ENCODE data around the gene ADAM22.

ADAM22 gene

GRCh38 chr7:88127637-88128290 lies 193.7 kb downstream of the ADAM22 start:
- DNase-seq (ENCODE audit: low read depth, low spot score) = no peak
- Histone ChIP-seq H3K9me3 (ENCODE audit: low read depth, low read length) (no peaks in the 10 kb centered on the region), H3K36me3 (ENCODE audit: insufficient read depth, low read length) (no peaks in the 10 kb centered on the region), H3K27ac (peak overlapping the region; percentile 81), H3K4me3 (peak overlapping the region; percentile 63), H3K9ac (ENCODE audit: insufficient read length) (peak overlapping the region; percentile 12)
- TF ChIP-seq POLR2AphosphoS5 (IDR thresholded peaks at IDR 0.05; ENCODE audit: borderline replicate concordance, low read depth, low read length) = no peak
- TF ChIP-seq EZH2 (IDR thresholded peaks at IDR 0.05) = no peak
- TF ChIP-seq FOXP2 (optimal IDR thresholded peaks at IDR 0.05; ENCODE audit: control extremely low read depth, extremely low read length, insufficient read depth) = no peak

DNA sequence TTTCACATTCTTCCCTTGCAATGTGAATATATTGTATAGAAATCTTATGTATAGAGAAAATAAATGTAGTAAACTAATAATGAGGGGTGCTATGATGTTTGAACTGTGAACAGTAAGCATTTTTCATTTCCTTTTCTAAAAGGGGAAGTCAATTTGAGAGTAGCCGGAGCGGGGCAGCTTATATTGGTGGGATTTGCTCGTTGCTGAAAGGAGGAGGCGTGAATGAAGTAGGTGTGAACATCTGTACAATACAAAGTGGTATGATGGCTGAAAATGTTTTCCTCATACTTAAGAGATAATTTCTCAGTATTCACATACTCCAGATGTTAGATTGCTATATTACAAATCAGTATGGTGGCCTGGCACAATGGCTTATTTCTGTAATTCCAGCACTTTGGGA lies 198.7 kb downstream of the ADAM22 start:
- Histone ChIP-seq H3K27ac (no peak overlapping the region), H3K9me3 (ENCODE audit: low read depth, low read length) (no peaks in the 10 kb centered on the region), H3K4me3 (no peak overlapping the region), H3K9ac (ENCODE audit: insufficient read length) (no peak overlapping the region), H3K36me3 (ENCODE audit: insufficient read depth, low read length) (no peaks in the 10 kb centered on the region)
- no peak for DNase-seq (ENCODE audit: low read depth, low spot score)
- no peak for TF ChIP-seq EZH2 (IDR thresholded peaks at IDR 0.05)
- TF ChIP-seq POLR2AphosphoS5 (IDR thresholded peaks at IDR 0.05; ENCODE audit: borderline replicate concordance, low read depth, low read length) = no peak
- no peak for TF ChIP-seq FOXP2 (optimal IDR thresholded peaks at IDR 0.05; ENCODE audit: control extremely low read depth, extremely low read length, insufficient read depth)

DNA sequence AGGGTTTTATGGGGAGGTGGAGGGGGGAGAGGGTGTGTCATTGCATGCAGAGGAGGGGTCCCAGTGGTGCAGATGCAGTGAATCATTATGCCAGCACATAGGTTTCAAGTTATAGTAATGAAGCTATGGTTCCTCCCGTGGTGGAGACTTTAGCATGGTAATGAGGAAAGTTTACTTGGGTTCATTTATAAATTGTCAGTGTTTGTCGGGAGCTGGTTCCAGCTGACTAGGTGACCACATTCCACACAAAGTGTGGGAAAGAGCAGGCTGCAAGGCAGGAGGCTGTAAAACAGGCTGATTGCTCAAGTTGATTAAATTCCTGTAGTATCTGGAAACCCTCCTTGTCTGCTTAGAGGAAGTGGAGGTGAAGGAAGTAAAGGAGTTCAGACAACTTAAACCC lies 206.9 kb downstream of the ADAM22 start:
- TF ChIP-seq POLR2AphosphoS5 (IDR thresholded peaks at IDR 0.05; ENCODE audit: borderline replicate concordance, low read depth, low read length) (no peak), EZH2 (IDR thresholded peaks at IDR 0.05) (no peak), FOXP2 (optimal IDR thresholded peaks at IDR 0.05; ENCODE audit: control extremely low read depth, extremely low read length, insufficient read depth) (no peak)
- no peaks in the 10 kb centered on the region for H3K36me3 ChIP-seq (ENCODE audit: insufficient read depth, low read length)
- no peak for DNase-seq (ENCODE audit: low read depth, low spot score)
- H3K4me3 ChIP-seq = peak overlapping the region; percentile 43; the same call in 1 of the 2 replicates
- peak overlapping the region; percentile 45; the same call in 1 of the 2 replicates for H3K27ac ChIP-seq
- H3K9me3 ChIP-seq (ENCODE audit: low read depth, low read length) = no peaks in the 10 kb centered on the region
- H3K9ac ChIP-seq (ENCODE audit: insufficient read length) = no peak overlapping the region

- no peak for TF ChIP-seq FOXP2 (optimal IDR thresholded peaks at IDR 0.05; ENCODE audit: control extremely low read depth, extremely low read length, insufficient read depth)
- no peak for TF ChIP-seq EZH2 (IDR thresholded peaks at IDR 0.05)
- no peak for TF ChIP-seq POLR2AphosphoS5 (IDR thresholded peaks at IDR 0.05; ENCODE audit: borderline replicate concordance, low read depth, low read length)
- H3K4me3 ChIP-seq = no peak overlapping the region
- H3K27ac ChIP-seq = peak overlapping the region; percentile 45; the same call in 1 of the 2 replicates
- H3K9me3 ChIP-seq (ENCODE audit: low read depth, low read length) = no peaks in the 10 kb centered on the region
- no peak overlapping the region for H3K9ac ChIP-seq (ENCODE audit: insufficient read length)
- no peaks in the 10 kb centered on the region for H3K36me3 ChIP-seq (ENCODE audit: insufficient read depth, low read length)
- no peak for DNase-seq (ENCODE audit: low read depth, low spot score)
These were observed 207.4 kb downstream of the ADAM22 start for GRCh38 chr7:88141479-88141878.

GRCh38 chr7:88141953-88142352 lies 207.9 kb downstream of the ADAM22 start:
- Histone ChIP-seq H3K9me3 (ENCODE audit: low read depth, low read length) (no peaks in the 10 kb centered on the region), H3K9ac (ENCODE audit: insufficient read length) (no peak overlapping the region), H3K36me3 (ENCODE audit: insufficient read depth, low read length) (no peaks in the 10 kb centered on the region), H3K4me3 (no peak overlapping the region), H3K27ac (no peak overlapping the region)
- TF ChIP-seq FOXP2 (optimal IDR thresholded peaks at IDR 0.05; ENCODE audit: control extremely low read depth, extremely low read length, insufficient read depth) (no peak), POLR2AphosphoS5 (IDR thresholded peaks at IDR 0.05; ENCODE audit: borderline replicate concordance, low read depth, low read length) (no peak)
- no peak for DNase-seq (ENCODE audit: low read depth, low spot score)

GRCh38 chr7:88146616-88147015 lies 212.6 kb downstream of the ADAM22 start:
- H3K9ac ChIP-seq (ENCODE audit: insufficient read length) = no peak overlapping the region
- no peaks in the 10 kb centered on the region for H3K36me3 ChIP-seq (ENCODE audit: insufficient read depth, low read length)
- no peak overlapping the region for H3K4me3 ChIP-seq
- no peak for DNase-seq (ENCODE audit: low read depth, low spot score)
- no peaks in the 10 kb centered on the region for H3K9me3 ChIP-seq (ENCODE audit: low read depth, low read length)
- TF ChIP-seq EZH2 (IDR thresholded peaks at IDR 0.05) = no peak
- TF ChIP-seq POLR2AphosphoS5 (IDR thresholded peaks at IDR 0.05; ENCODE audit: borderline replicate concordance, low read depth, low read length) = no peak
- TF ChIP-seq FOXP2 (optimal IDR thresholded peaks at IDR 0.05; ENCODE audit: control extremely low read depth, extremely low read length, insufficient read depth) = no peak
- H3K27ac ChIP-seq = peak overlapping the region; percentile 11; the same call in 1 of the 2 replicates

DNA sequence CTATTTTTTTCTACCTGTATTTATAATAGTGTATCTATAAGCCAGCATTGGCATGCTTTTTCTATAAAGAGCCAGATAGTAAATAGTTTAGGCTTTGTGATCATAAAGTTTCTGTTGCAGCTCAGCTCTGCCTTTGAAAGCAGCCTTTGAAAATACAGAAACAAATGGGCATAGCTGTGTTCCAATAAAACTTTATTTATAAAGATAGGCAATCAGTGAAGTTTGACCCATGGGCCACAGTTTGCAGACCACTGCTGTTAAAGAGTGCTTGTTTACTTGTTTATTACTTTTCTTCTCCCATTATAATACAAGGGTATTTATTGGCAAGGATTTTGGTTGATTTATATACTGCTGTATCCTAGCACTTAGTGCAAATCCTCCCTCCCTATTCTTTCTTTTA lies 213.3 kb downstream of the ADAM22 start:
- TF ChIP-seq EZH2 (IDR thresholded peaks at IDR 0.05) (no peak), FOXP2 (optimal IDR thresholded peaks at IDR 0.05; ENCODE audit: control extremely low read depth, extremely low read length, insufficient read depth) (no peak), POLR2AphosphoS5 (IDR thresholded peaks at IDR 0.05; ENCODE audit: borderline replicate concordance, low read depth, low read length) (no peak)
- H3K4me3 ChIP-seq = no peak overlapping the region
- no peak overlapping the region for H3K9ac ChIP-seq (ENCODE audit: insufficient read length)
- no peaks in the 10 kb centered on the region for H3K36me3 ChIP-seq (ENCODE audit: insufficient read depth, low read length)
- DNase-seq (ENCODE audit: low read depth, low spot score) = no peak
- no peaks in the 10 kb centered on the region for H3K9me3 ChIP-seq (ENCODE audit: low read depth, low read length)
- peak overlapping the region; percentile 10; the same call in 1 of the 2 replicates for H3K27ac ChIP-seq

DNA sequence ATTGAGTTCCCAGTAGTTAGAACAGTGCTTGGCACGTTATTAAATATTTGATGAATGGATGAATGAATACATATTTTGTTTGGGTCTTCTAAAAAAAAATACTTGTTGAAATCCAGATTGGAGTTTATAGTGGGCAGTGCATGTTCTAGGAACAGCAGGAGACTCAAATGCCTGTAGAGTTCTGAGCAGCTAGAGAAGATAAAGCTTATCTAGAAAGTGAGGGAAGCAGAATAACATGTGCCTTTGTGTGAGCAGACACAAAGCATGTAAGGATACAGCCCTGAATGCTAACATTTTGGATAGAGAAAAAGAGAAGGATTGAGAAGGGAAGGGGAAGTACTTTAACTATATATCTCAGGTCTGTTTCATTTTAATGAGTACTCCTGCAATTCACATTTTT lies 213.9 kb downstream of the ADAM22 start:
- DNase-seq (ENCODE audit: low read depth, low spot score) = no peak
- peak overlapping the region; percentile 61 for H3K9ac ChIP-seq (ENCODE audit: insufficient read length)
- TF ChIP-seq FOXP2 (optimal IDR thresholded peaks at IDR 0.05; ENCODE audit: control extremely low read depth, extremely low read length, insufficient read depth) (no peak), EZH2 (IDR thresholded peaks at IDR 0.05) (no peak), POLR2AphosphoS5 (IDR thresholded peaks at IDR 0.05; ENCODE audit: borderline replicate concordance, low read depth, low read length) (no peak)
- no peak overlapping the region for H3K4me3 ChIP-seq
- no peaks in the 10 kb centered on the region for H3K36me3 ChIP-seq (ENCODE audit: insufficient read depth, low read length)
- H3K27ac ChIP-seq = peak overlapping the region; percentile 91
- H3K9me3 ChIP-seq (ENCODE audit: low read depth, low read length) = no peaks in the 10 kb centered on the region

GRCh38 chr7:88150033-88150432 lies 216.0 kb downstream of the ADAM22 start:
- peak overlapping the region; percentile 54 for H3K4me3 ChIP-seq
- TF ChIP-seq EZH2 (IDR thresholded peaks at IDR 0.05) (no peak), FOXP2 (optimal IDR thresholded peaks at IDR 0.05; ENCODE audit: control extremely low read depth, extremely low read length, insufficient read depth) (no peak), POLR2AphosphoS5 (IDR thresholded peaks at IDR 0.05; ENCODE audit: borderline replicate concordance, low read depth, low read length) (peak; percentile 30; the same call in 1 of the 2 replicates)
- H3K36me3 ChIP-seq (ENCODE audit: insufficient read depth, low read length) = no peaks in the 10 kb centered on the region
- DNase-seq (ENCODE audit: low read depth, low spot score) = peak; percentile 79
- peak overlapping the region; percentile 91 for H3K27ac ChIP-seq
- H3K9me3 ChIP-seq (ENCODE audit: low read depth, low read length) = no peaks in the 10 kb centered on the region
- H3K9ac ChIP-seq (ENCODE audit: insufficient read length) = peak overlapping the region; percentile 48
